ENCODE data around the gene NLE1. TPM values are rescaled to one million over a fixed set of nuclear protein-coding genes. Genes with fewer than 3 reads are reported as not detected.
A peak's percentile ranks its signal among the peaks of the same experiment; 100 is the strongest.
"Not testable (repeated sequence)": the region's sequence is repeated elsewhere in the genome, so short reads cannot be mapped to it uniquely, and the experiment has no call there.

Gene NLE1
- total RNA-seq, 5 donors from 2014 or later (not counting 1 experiment from before 2014, with no cell fraction given) = 12.3 to 29.1 (median 17.8) TPM

DNA sequence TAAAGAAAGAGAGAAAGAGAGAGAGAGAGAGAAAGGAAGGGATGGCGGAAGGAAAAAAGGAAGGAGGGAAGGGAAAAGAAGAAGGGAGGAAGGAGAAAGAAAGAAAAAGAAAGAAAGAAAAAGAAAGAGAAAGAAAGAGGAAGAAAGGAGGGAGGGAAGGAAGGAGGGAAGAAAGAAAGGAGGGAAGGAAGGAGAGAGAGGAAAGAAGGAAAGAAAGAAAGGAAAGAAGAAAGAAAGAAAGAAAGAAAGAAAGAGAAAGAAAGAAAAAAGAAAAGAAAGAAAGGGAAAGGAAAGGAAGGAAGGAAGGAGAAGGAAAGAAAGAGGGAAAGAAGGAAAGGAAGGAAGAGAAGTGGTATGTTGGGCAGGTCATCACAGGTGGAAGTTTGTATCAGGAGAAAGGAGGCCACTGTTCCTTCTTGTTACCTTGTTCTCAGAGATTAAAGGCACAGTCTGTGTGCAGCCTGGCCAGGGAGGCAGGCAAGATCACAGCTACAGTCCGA, 32.8 kb upstream of the NLE1 start:
- CTCF ChIA-PET = interaction anchor here in 1 of 2 donors (0.6 kb wide), 1 partner anchor 588 kb away, joined by 16 read pairs; no protein-coding TSS in a partner anchor
- no peaks in the 10 kb centered on the region for H3K36me3 ChIP-seq (ENCODE audit: control insufficient read depth in 2 of 2, extremely low read depth in 1 of 2, insufficient read depth in 1 of 2, low read length in 1 of 2)
- peak overlapping the region; percentile 84 to 85 for H3K27ac Mint-ChIP-seq
- H3K27me3 Mint-ChIP-seq = no peaks in the 10 kb centered on the region
- no peaks in the 10 kb centered on the region for H3K27me3 ChIP-seq (replicated peaks in 1 of 2; ENCODE audit: control insufficient read depth in 2 of 2, extremely low read depth in 1 of 2, insufficient read depth in 2 of 2, low read length in 1 of 2)
- peaks cover 25 to 50% of the 10 kb centered on the region in 2 experiments for H3K4me1 ChIP-seq (ENCODE audit: control insufficient read depth in 1 of 2, extremely low read depth in 1 of 2, insufficient read depth in 2 of 2, low read length in 2 of 2)
- POLR2A ChIA-PET = no interaction called here
- H3K4me1 Mint-ChIP-seq = peaks cover 72 to 82% (median 75%) of the 10 kb centered on the region in 3 donors
- H3K4me3 ChIP-seq (ENCODE audit: control insufficient read depth in 1 of 2, extremely low read depth in 1 of 2, low read length in 1 of 2) = no peak overlapping the region
- H3K9me3 Mint-ChIP-seq = no peaks in the 10 kb centered on the region
- H3K36me3 Mint-ChIP-seq = no peaks in the 10 kb centered on the region
- no peak for DNase-seq
- H3K9me3 ChIP-seq = no peaks in the 10 kb centered on the region
- ATAC-seq (replicated peaks in 1 of 4) = no peak
- 93% methylated on average over 2 of the region's 2 CpGs for WGBS (ENCODE audit: insufficient coverage)
- H3K27ac ChIP-seq (ENCODE audit: low read length) = no peak overlapping the region
- peak overlapping the region in 1 of 3 donors; percentile 26 for H3K4me3 Mint-ChIP-seq

DNA sequence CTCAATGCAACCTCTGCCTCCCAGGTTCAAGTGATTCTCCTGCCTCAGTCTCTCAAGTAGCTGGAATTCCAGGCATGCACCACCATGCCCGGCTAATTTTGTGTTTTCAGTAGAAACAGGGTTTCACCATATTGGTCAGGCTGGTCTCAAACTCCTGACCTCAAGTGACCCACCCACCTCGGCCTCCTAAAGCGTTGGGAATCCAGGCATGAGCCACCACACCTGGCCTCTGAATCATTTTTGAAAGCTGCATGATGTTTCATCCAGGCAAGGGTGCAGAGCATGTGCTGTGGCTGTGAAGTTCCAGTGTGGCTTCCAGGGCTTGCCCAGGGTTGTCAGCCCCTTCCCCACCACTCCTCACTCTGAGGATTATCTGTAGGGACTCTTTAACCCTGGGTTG, 30.2 kb upstream of the NLE1 start:
- ChIA-PET POLR2A (interaction anchor here in 1 of 2 donors (0.6 kb wide), 1 partner anchor 28 kb away, joined by 3 read pairs; no protein-coding TSS in a partner anchor), CTCF (interaction anchor here (0.6 to 0.7 kb wide), 2 partner anchors 167 to 316 kb away, joined by 3 read pairs; no protein-coding TSS in a partner anchor)
- H3K4me1 Mint-ChIP-seq = peaks cover 52 to 60% (median 52%) of the 10 kb centered on the region in 3 donors
- H3K36me3 ChIP-seq (ENCODE audit: control insufficient read depth in 2 of 2, extremely low read depth in 1 of 2, insufficient read depth in 1 of 2, low read length in 1 of 2); H3K27me3 Mint-ChIP-seq; H3K9me3 ChIP-seq; ATAC-seq (replicated peaks in 1 of 4); H3K27me3 ChIP-seq (replicated peaks in 1 of 2; ENCODE audit: control insufficient read depth in 2 of 2, extremely low read depth in 1 of 2, insufficient read depth in 2 of 2, low read length in 1 of 2); H3K36me3 Mint-ChIP-seq; H3K9me3 Mint-ChIP-seq; H3K4me3 ChIP-seq (ENCODE audit: control insufficient read depth in 1 of 2, extremely low read depth in 1 of 2, low read length in 1 of 2): not testable (repeated sequence)
- H3K27ac ChIP-seq (ENCODE audit: low read length) = peak overlapping the region; percentile 55
- peak overlapping the region; percentile 58 to 70 for H3K27ac Mint-ChIP-seq
- peaks cover 20 to 39% of the 10 kb centered on the region in 2 experiments for H3K4me1 ChIP-seq (ENCODE audit: control insufficient read depth in 1 of 2, extremely low read depth in 1 of 2, insufficient read depth in 2 of 2, low read length in 2 of 2)
- WGBS (ENCODE audit: insufficient coverage) = 92% methylated on average over 3 of the region's 3 CpGs
- DNase-seq = peak in 1 of 35 experiments; percentile 10
- H3K4me3 Mint-ChIP-seq = peak overlapping the region in 1 of 3 donors; percentile 37

DNA sequence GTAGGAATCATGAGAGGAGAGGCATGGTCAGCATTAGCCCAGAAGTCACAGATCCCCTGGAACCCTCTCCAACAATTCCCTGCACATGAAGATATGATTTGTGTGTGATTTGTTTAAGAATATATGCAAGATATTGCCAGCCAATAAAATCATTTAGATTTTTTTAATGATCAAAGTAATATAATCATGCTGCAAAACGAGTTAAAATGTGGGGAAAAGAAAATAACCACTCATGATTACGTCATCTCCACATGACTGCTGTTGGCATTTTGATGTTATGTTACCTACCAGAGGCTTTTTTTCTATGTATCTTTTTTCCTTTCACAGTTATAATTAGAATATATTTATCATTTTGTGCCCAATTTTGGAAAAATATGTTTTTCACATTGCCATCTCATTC, 29.7 kb upstream of the NLE1 start:
- no peaks in the 10 kb centered on the region for H3K9me3 ChIP-seq
- no CpG with 5 or more reads among the region's 2 CpGs for WGBS (ENCODE audit: insufficient coverage)
- POLR2A ChIA-PET = no interaction called here

DNA sequence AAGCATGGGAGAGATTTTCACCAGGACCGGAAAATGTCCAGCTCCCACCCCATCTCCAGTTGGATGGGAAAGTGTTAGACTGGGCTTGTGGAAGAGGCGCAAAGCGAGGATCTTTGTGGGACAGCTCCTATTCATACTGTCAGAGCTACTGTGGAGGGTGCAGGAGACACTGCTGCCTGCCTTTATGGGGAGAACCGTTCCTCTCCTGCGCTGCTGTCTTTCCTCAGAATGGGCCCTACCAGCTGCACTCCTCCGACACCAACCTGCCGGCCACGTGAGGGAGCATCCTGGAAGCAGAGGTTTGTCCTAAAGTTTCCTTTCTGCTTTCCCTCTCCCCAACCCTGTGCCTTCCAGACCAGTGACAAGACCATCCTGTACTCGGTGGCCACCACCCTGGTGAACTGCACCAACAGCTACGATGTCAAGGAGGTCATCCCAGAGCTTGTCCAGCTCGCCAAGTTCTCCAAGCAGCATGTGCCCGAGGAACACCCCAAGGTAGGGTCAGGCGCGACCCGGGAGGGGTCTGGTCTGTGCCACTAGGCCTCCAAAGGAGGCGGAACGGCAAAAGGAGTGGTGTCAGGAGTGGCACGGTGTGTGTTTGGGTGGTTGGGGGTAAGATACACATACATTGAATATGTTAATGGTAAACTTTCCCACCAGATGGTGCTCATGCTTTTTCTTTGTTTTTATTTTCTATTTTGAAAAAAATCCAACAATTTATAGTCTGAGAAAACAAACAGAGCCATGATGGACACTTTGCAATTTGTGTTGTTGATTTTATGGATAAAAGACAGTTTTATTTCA, 29.1 kb upstream of the NLE1 start:
- ATAC-seq (replicated peaks in 1 of 4) = peak; percentile 59 to 82 (median 70)
- Mint-ChIP-seq H3K36me3 (no peaks in the 10 kb centered on the region), H3K9me3 (no peaks in the 10 kb centered on the region), H3K27me3 (no peaks in the 10 kb centered on the region), H3K4me3 (peak overlapping the region; percentile 48 to 58 (median 51)), H3K27ac (peak overlapping the region; percentile 76 to 83), H3K4me1 (peaks cover 44 to 53% (median 44%) of the 10 kb centered on the region in 3 donors)
- POLR2A ChIA-PET = no interaction called here
- 85% methylated on average over 14 of the region's 18 CpGs for WGBS (ENCODE audit: insufficient coverage)
- Histone ChIP-seq H3K36me3 (ENCODE audit: control insufficient read depth in 2 of 2, extremely low read depth in 1 of 2, insufficient read depth in 1 of 2, low read length in 1 of 2) (no peaks in the 10 kb centered on the region), H3K4me3 (ENCODE audit: control insufficient read depth in 1 of 2, extremely low read depth in 1 of 2, low read length in 1 of 2) (peak overlapping the region in 1 of 2 donors; percentile 28), H3K9me3 (no peaks in the 10 kb centered on the region), H3K4me1 (ENCODE audit: control insufficient read depth in 1 of 2, extremely low read depth in 1 of 2, insufficient read depth in 2 of 2, low read length in 2 of 2) (peaks cover 15 to 28% of the 10 kb centered on the region in 2 experiments), H3K27me3 (replicated peaks in 1 of 2; ENCODE audit: control insufficient read depth in 2 of 2, extremely low read depth in 1 of 2, insufficient read depth in 2 of 2, low read length in 1 of 2) (no peaks in the 10 kb centered on the region), H3K27ac (ENCODE audit: low read length) (peak overlapping the region; percentile 55)
- CTCF ChIA-PET = interaction anchor here (0.6 to 1.4 kb wide), 10 partner anchors 22 to 424 kb away, joined by 3 to 8 read pairs (median 4); no protein-coding TSS in a partner anchor
- DNase-seq = peak in 20 of 35 experiments; percentile 9 to 67 (median 19)

More for the DNA sequence above, 29.7 kb upstream of the NLE1 start:
- Mint-ChIP-seq H3K4me3 (peak overlapping the region; percentile 48 to 58 (median 51)), H3K4me1 (peaks cover 47 to 56% (median 47%) of the 10 kb centered on the region in 3 donors), H3K9me3 (no peaks in the 10 kb centered on the region), H3K36me3 (no peaks in the 10 kb centered on the region), H3K27ac (peak overlapping the region; percentile 76 to 83), H3K27me3 (no peaks in the 10 kb centered on the region)
- CTCF ChIA-PET = interaction anchor here in 1 of 2 donors (1.0 kb wide), 1 partner anchor 362 kb away, joined by 5 read pairs; no protein-coding TSS in a partner anchor
- Histone ChIP-seq H3K36me3 (ENCODE audit: control insufficient read depth in 2 of 2, extremely low read depth in 1 of 2, insufficient read depth in 1 of 2, low read length in 1 of 2) (no peaks in the 10 kb centered on the region), H3K27ac (ENCODE audit: low read length) (peak overlapping the region; percentile 55), H3K27me3 (replicated peaks in 1 of 2; ENCODE audit: control insufficient read depth in 2 of 2, extremely low read depth in 1 of 2, insufficient read depth in 2 of 2, low read length in 1 of 2) (no peaks in the 10 kb centered on the region), H3K4me1 (ENCODE audit: control insufficient read depth in 1 of 2, extremely low read depth in 1 of 2, insufficient read depth in 2 of 2, low read length in 2 of 2) (peaks cover 18 to 34% of the 10 kb centered on the region in 2 experiments), H3K4me3 (ENCODE audit: control insufficient read depth in 1 of 2, extremely low read depth in 1 of 2, low read length in 1 of 2) (peak overlapping the region in 1 of 2 donors; percentile 28)
- DNase-seq (peak in 4 of 35 experiments; percentile 12 to 62 (median 22)), ATAC-seq (replicated peaks in 1 of 4) (peak; percentile 33 to 77 (median 49))

DNA sequence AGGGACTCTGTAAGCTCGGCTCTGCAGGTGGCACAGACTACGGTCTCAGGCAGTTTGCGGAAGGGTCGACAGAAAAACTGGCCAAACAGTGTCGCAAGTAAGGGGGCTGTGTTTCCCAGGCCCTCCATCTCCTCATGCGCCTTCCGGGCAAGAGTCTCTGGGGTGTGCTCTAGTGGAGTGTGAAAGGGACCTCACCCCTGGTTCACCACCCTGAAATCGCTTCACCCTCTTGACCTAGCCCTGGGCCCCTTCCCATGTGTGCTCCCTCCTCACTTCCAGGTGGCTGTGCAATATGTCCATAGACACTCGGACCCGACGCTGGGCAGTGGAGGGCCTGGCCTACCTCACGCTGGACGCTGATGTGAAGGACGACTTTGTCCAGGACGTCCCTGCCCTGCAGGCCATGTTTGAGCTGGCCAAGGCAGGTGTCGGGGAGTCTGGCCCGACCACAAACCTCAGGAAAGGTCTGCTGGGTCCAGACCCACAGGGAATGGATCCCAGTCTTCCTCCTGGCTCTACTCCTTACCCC, 27.8 kb upstream of the NLE1 start:
- H3K36me3 ChIP-seq (ENCODE audit: control insufficient read depth in 2 of 2, extremely low read depth in 1 of 2, insufficient read depth in 1 of 2, low read length in 1 of 2) = no peaks in the 10 kb centered on the region
- WGBS (ENCODE audit: insufficient coverage) = 95% methylated on average over 14 of the region's 17 CpGs
- no peak overlapping the region for H3K4me3 Mint-ChIP-seq
- no peak overlapping the region for H3K27ac ChIP-seq (ENCODE audit: low read length)
- H3K9me3 ChIP-seq = no peaks in the 10 kb centered on the region
- peaks cover 39 to 47% (median 39%) of the 10 kb centered on the region in 3 donors for H3K4me1 Mint-ChIP-seq
- no peaks in the 10 kb centered on the region for H3K27me3 Mint-ChIP-seq
- no peaks in the 10 kb centered on the region for H3K27me3 ChIP-seq (replicated peaks in 1 of 2; ENCODE audit: control insufficient read depth in 2 of 2, extremely low read depth in 1 of 2, insufficient read depth in 2 of 2, low read length in 1 of 2)
- peaks cover 13 to 29% of the 10 kb centered on the region in 2 experiments for H3K4me1 ChIP-seq (ENCODE audit: control insufficient read depth in 1 of 2, extremely low read depth in 1 of 2, insufficient read depth in 2 of 2, low read length in 2 of 2)
- no peak overlapping the region for H3K4me3 ChIP-seq (ENCODE audit: control insufficient read depth in 1 of 2, extremely low read depth in 1 of 2, low read length in 1 of 2)
- ATAC-seq (replicated peaks in 1 of 4) (no peak), DNase-seq (no peak)
- H3K36me3 Mint-ChIP-seq = no peaks in the 10 kb centered on the region
- no peaks in the 10 kb centered on the region for H3K9me3 Mint-ChIP-seq
- H3K27ac Mint-ChIP-seq = no peak overlapping the region
- CTCF ChIA-PET = interaction anchor here in 1 of 2 donors (0.6 to 1.4 kb wide), 4 partner anchors 21 to 422 kb away, joined by 3 to 4 read pairs (median 4); no protein-coding TSS in a partner anchor
- POLR2A ChIA-PET = interaction anchor here in 1 of 2 donors (0.6 kb wide), 1 partner anchor 417 kb away, joined by 3 read pairs; no protein-coding TSS in a partner anchor

DNA sequence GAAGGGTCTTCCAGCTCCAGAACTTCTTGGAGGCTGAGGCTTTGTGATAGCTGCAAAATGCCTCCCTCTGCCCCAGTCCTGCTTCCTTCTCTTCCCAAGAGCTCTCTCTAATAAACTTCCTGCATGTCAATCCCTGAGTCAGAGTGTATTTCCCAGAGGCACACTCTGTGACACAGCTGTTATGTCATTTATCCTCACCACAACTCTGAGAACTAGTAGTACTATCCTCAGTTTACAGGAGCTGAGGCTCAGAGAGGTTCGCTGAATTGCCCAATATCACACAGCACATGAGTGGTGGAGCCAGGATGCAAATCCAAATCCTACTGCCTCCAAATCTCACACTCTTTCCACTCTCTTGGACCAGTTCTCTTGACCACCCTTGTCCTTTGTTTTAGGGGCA, 25.6 kb upstream of the NLE1 start:
- no peak overlapping the region for H3K4me3 ChIP-seq (ENCODE audit: control insufficient read depth in 1 of 2, extremely low read depth in 1 of 2, low read length in 1 of 2)

More for the DNA sequence above, 25.6 kb upstream of the NLE1 start:
- peaks cover 15 to 45% of the 10 kb centered on the region in 2 experiments for H3K4me1 ChIP-seq (ENCODE audit: control insufficient read depth in 1 of 2, extremely low read depth in 1 of 2, insufficient read depth in 2 of 2, low read length in 2 of 2)
- peaks cover 29 to 40% (median 38%) of the 10 kb centered on the region in 3 donors for H3K4me1 Mint-ChIP-seq
- ATAC-seq (replicated peaks in 1 of 4) = no peak
- no CpG with 5 or more reads among the region's 1 CpG for WGBS (ENCODE audit: insufficient coverage)
- H3K27me3 Mint-ChIP-seq = no peaks in the 10 kb centered on the region
- H3K27ac ChIP-seq (ENCODE audit: low read length) = no peak overlapping the region
- no peak for DNase-seq
- H3K9me3 Mint-ChIP-seq = no peaks in the 10 kb centered on the region
- H3K27ac Mint-ChIP-seq = no peak overlapping the region
- no peaks in the 10 kb centered on the region for H3K36me3 Mint-ChIP-seq
- H3K4me3 Mint-ChIP-seq = no peak overlapping the region
- POLR2A ChIA-PET = interaction anchor here (0.6 to 1.1 kb wide), 5 partner anchors 8 to 424 kb away, joined by 3 to 6 read pairs (median 4); no protein-coding TSS in a partner anchor
- no peaks in the 10 kb centered on the region for H3K36me3 ChIP-seq (ENCODE audit: control insufficient read depth in 2 of 2, extremely low read depth in 1 of 2, insufficient read depth in 1 of 2, low read length in 1 of 2)
- H3K27me3 ChIP-seq (replicated peaks in 1 of 2; ENCODE audit: control insufficient read depth in 2 of 2, extremely low read depth in 1 of 2, insufficient read depth in 2 of 2, low read length in 1 of 2) = no peaks in the 10 kb centered on the region
- CTCF ChIA-PET = interaction anchor here in 1 of 2 donors (0.7 kb wide), 1 partner anchor 47 kb away, joined by 4 read pairs; no protein-coding TSS in a partner anchor
- no peaks in the 10 kb centered on the region for H3K9me3 ChIP-seq

Measured in T-cell (primary cell).